Measurements from ENCODE around the gene PRDX5. TPM values are rescaled to one million over a fixed set of nuclear protein-coding genes. Genes with fewer than 3 reads are reported as not detected.

PRDX5 gene
- total and polyA plus RNA-seq, 10 of the 15 experiments (the other 5 are each of a cell fraction or from before 2014, with no cell fraction given), result 95.7 to 406 (median 240) TPM

- TF ChIP-seq SKIL (IDR thresholded peaks at IDR 0.05; ENCODE audit: low read depth, poor library complexity, severe bottlenecking) (peak; percentile 50), STAT1 (conservative IDR thresholded peaks at IDR 0.05) (0 out of 2 replicates have a peak, but pooled peaks have one; percentile 13), ATF7 (IDR thresholded peaks at IDR 0.05; ENCODE audit: low read depth) (peak; percentile 87), POLR2AphosphoS5 (IDR thresholded peaks at IDR 0.05; ENCODE audit: low read length) (no peak), ZNF217 (IDR thresholded peaks at IDR 0.05) (peak; percentile 64; the same call in 1 of the 2 replicates), RCOR1 (conservative IDR thresholded peaks at IDR 0.05; ENCODE audit: low read depth, low read length) (no peak)
Measured at GRCh38 chr11:64331569-64332371, 13.8 kb downstream of the PRDX5 start (continued).

GRCh38 chr11:64333556-64333955 is 15.6 kb downstream of the PRDX5 start:
- Histone ChIP-seq H2AFZ (ENCODE audit: control insufficient read depth, low read depth, low read length) (no peak overlapping the region), H3K9ac (ENCODE audit: control insufficient read depth, insufficient read depth, low read length) (no peak overlapping the region), H3K9me3 (replicated peaks; ENCODE audit: control insufficient read depth, insufficient read depth, low read length) (no peaks in the 10 kb centered on the region), H3K36me3 (ENCODE audit: control insufficient read depth in 2 of 2, insufficient read depth in 2 of 2, low read length in 1 of 2) (no peaks in the 10 kb centered on the region), H3K4me3 (no peak overlapping the region), H3K4me2 (ENCODE audit: control insufficient read depth, insufficient read depth) (no peak overlapping the region), H3K27me3 (replicated peaks in 1 of 2; ENCODE audit: control insufficient read depth in 2 of 2, insufficient read depth in 2 of 2, low read length in 1 of 2) (no peaks in the 10 kb centered on the region), H3K79me2 (ENCODE audit: control insufficient read depth, insufficient read depth, low read length) (no peaks in the 10 kb centered on the region), H3K4me1 (ENCODE audit: control insufficient read depth, insufficient read depth, low read length) (peaks cover 21% of the 10 kb centered on the region), H3K27ac (ENCODE audit: control insufficient read depth, insufficient read depth) (no peak overlapping the region), H4K20me1 (ENCODE audit: control insufficient read depth, insufficient read depth) (no peaks in the 10 kb centered on the region)
- TF ChIP-seq ZNF592 (IDR thresholded peaks at IDR 0.05), result no peak
- TF ChIP-seq JUNB (IDR thresholded peaks at IDR 0.05), result no peak
- FAIRE-seq (peak; percentile 18), DNase-seq (ENCODE audit: low read depth, low spot score) (no peak), ATAC-seq (no peak)
- intact Hi-C loops (cut with micrococcal nuclease; ENCODE audit: unreplicated experiment) (no loop called here), in situ Hi-C loops (cut with MboI) (no loop called here)
- ChIA-PET RAD21 (ENCODE audit: unreplicated experiment) (interaction anchor here (1.9 to 4.2 kb wide), 3 partner anchors 16 to 29 kb away, joined by 6 to 86 read pairs (median 29); partner anchors contain the start of genes ESRRA, PRDX5 and TRMT112), CTCF (interaction anchor here (6.5 to 14.7 kb wide), 3 partner anchors 15 to 29 kb away, joined by 43 to 228 read pairs (median 100); partner anchors contain the start of genes ESRRA, PRDX5 and TRMT112), SMC1A (ENCODE audit: uncharacterized antibody, unreplicated experiment) (interaction anchor here (0.7 to 6.4 kb wide), 4 partner anchors 9 to 33 kb away, joined by 3 to 71 read pairs (median 4); partner anchors contain the start of genes CATSPERZ, ESRRA, PRDX5 and TRMT112), POLR2A (interaction anchor here (0.6 to 2.7 kb wide), 5 partner anchors 10 to 445 kb away, joined by 3 to 11 read pairs (median 4); partner anchors contain the start of genes ESRRA, PRDX5 and TRMT112)
- 70% methylated on average over 8 of the region's 8 CpGs for WGBS (ENCODE audit: insufficient coverage, insufficient replicate concordance, low lambda C conversion rate, missing lambda C conversion rate)
- no TSS peak for BruUV-seq (replicated peaks)

All from GM12878 (cell line).